ENCODE results near the gene ADAMTS7. TPM values are rescaled to one million over a fixed set of nuclear protein-coding genes. Genes with fewer than 3 reads are reported as not detected.
"Not testable (repeated sequence)": the region's sequence is repeated elsewhere in the genome, so short reads cannot be mapped to it uniquely, and the experiment has no call there.

ADAMTS7 gene
- total and polyA plus RNA-seq, 8 donors = 0.31 to 102 (median 2.3) TPM

- no peak overlapping the region for H3K4me3 ChIP-seq
- H3K4me1 ChIP-seq = no peaks in the 10 kb centered on the region
- no peaks in the 10 kb centered on the region for H3K9me3 ChIP-seq
- intact Hi-C loops (cut with DNase I; ENCODE audit: low total_unique reads) = no loop called here
- H3K27me3 ChIP-seq = no peaks in the 10 kb centered on the region
- H3K36me3 ChIP-seq = peaks cover 0 to 52% (median 19%) of the 10 kb centered on the region in 4 donors
- no peak overlapping the region for H3K27ac ChIP-seq
- 74 to 78% (median 74%) methylated on average over 4 of the region's 4 CpGs for WGBS, 5 donors
- no peak for DNase-seq
- no peak for TF ChIP-seq CTCF (IDR thresholded peaks at IDR 0.05)
- no peak for TF ChIP-seq POLR2AphosphoS5 (IDR thresholded peaks at IDR 0.05)
- TF ChIP-seq EP300 (IDR thresholded peaks at IDR 0.05) = no peak
- TF ChIP-seq POLR2A (IDR thresholded peaks at IDR 0.05) = no peak
Measured at GRCh38 chr15:78790027-78790426, 21.2 kb downstream of the ADAMTS7 start.

- intact Hi-C loops (cut with DNase I; ENCODE audit: low total_unique reads) = no loop called here
Measured at GRCh38 chr15:78789615-78790014, 21.6 kb downstream of the ADAMTS7 start.

GRCh38 chr15:78788016-78788660 is 23.1 kb downstream of the ADAMTS7 start:
- intact Hi-C loops (cut with DNase I; ENCODE audit: low total_unique reads) = no loop called here
- no peak overlapping the region for H3K27ac ChIP-seq
- no peaks in the 10 kb centered on the region for H3K9me3 ChIP-seq
- H3K4me1 ChIP-seq = no peaks in the 10 kb centered on the region
- no peak for DNase-seq
- TF ChIP-seq POLR2A (IDR thresholded peaks at IDR 0.05) (no peak), EP300 (IDR thresholded peaks at IDR 0.05) (no peak), POLR2AphosphoS5 (IDR thresholded peaks at IDR 0.05) (no peak), CTCF (IDR thresholded peaks at IDR 0.05) (no peak)
- no peaks in the 10 kb centered on the region for H3K27me3 ChIP-seq
- no peak overlapping the region for H3K4me3 ChIP-seq
- WGBS, 5 donors = 77 to 96% (median 92%) methylated on average over 13 to 14 of the region's 14 CpGs
- H3K36me3 ChIP-seq = peaks cover 0 to 56% (median 19%) of the 10 kb centered on the region in 4 donors

More at GRCh38 chr15:78789615-78790014, 21.6 kb downstream of the ADAMTS7 start:
- no peak for DNase-seq
- no peak overlapping the region for H3K27ac ChIP-seq
- no peaks in the 10 kb centered on the region for H3K4me1 ChIP-seq
- H3K27me3 ChIP-seq = no peaks in the 10 kb centered on the region
- H3K4me3 ChIP-seq = no peak overlapping the region
- peaks cover 0 to 54% (median 19%) of the 10 kb centered on the region in 4 donors for H3K36me3 ChIP-seq
- WGBS, 5 donors = 70 to 94% (median 93%) methylated on average over 2 to 17 of the region's 17 CpGs
- no peaks in the 10 kb centered on the region for H3K9me3 ChIP-seq
- no peak for TF ChIP-seq EP300 (IDR thresholded peaks at IDR 0.05)
- TF ChIP-seq POLR2AphosphoS5 (IDR thresholded peaks at IDR 0.05) = no peak
- no peak for TF ChIP-seq CTCF (IDR thresholded peaks at IDR 0.05)
- no peak for TF ChIP-seq POLR2A (IDR thresholded peaks at IDR 0.05)

GRCh38 chr15:78782402-78782801 is 28.9 kb downstream of the ADAMTS7 start:
- WGBS, 5 donors = 89 to 100% (median 97%) methylated on average over 1 to 2 of the region's 2 CpGs
- H3K27me3 ChIP-seq; H3K9me3 ChIP-seq; H3K4me1 ChIP-seq; H3K4me3 ChIP-seq; H3K27ac ChIP-seq; intact Hi-C loops (cut with DNase I; ENCODE audit: low total_unique reads); DNase-seq: not testable (repeated sequence)
- H3K36me3 ChIP-seq = peaks cover 0 to 24% (median 6%) of the 10 kb centered on the region in 4 donors

- H3K4me3 ChIP-seq; H3K27me3 ChIP-seq; H3K9me3 ChIP-seq; DNase-seq; H3K27ac ChIP-seq; intact Hi-C loops (cut with DNase I; ENCODE audit: low total_unique reads); H3K4me1 ChIP-seq: not testable (repeated sequence)
- 79 to 94% (median 89%) methylated on average over 2 to 4 of the region's 4 CpGs for WGBS, 5 donors
- peaks cover 0 to 15% (median 5%) of the 10 kb centered on the region in 4 donors for H3K36me3 ChIP-seq
Measured at GRCh38 chr15:78781381-78781780, 29.9 kb downstream of the ADAMTS7 start.

GRCh38 chr15:78779975-78780374 is 31.3 kb downstream of the ADAMTS7 start:
- H3K27me3 ChIP-seq; H3K4me3 ChIP-seq; H3K4me1 ChIP-seq; intact Hi-C loops (cut with DNase I; ENCODE audit: low total_unique reads); H3K36me3 ChIP-seq; H3K27ac ChIP-seq; DNase-seq; H3K9me3 ChIP-seq: not testable (repeated sequence)
- WGBS, 5 donors = 20 to 44% (median 25%) methylated on average over 1 of the region's 9 CpGs; no CpG with 5 or more reads in 1 of the 5 donors

GRCh38 chr15:78779176-78779785 is 32.0 kb downstream of the ADAMTS7 start:
- 70 to 83% (median 81%) methylated on average over 2 to 11 of the region's 11 CpGs for WGBS, 5 donors
- DNase-seq = not testable (repeated sequence)

More at GRCh38 chr15:78779176-78779785, 32.0 kb downstream of the ADAMTS7 start:
- H3K4me3 ChIP-seq; H3K4me1 ChIP-seq; H3K27me3 ChIP-seq; H3K9me3 ChIP-seq; intact Hi-C loops (cut with DNase I; ENCODE audit: low total_unique reads); H3K36me3 ChIP-seq: not testable (repeated sequence)
- peak overlapping the region in 1 of 5 donors; percentile 7 for H3K27ac ChIP-seq
